ENCODE measurements around the gene PLCH1.

GRCh38 chr3:155339052-155339451 lies 405.8 kb downstream of the PLCH1 start:
- TF ChIP-seq CTCF (conservative IDR thresholded peaks at IDR 0.05) (no peak), EZH2 (IDR thresholded peaks at IDR 0.05; ENCODE audit: low read depth) (no peak)
